Adrenal gland (tissue), 12 donors: ENCODE measurements around the gene DNAJC15. TPM values are rescaled to one million over a fixed set of nuclear protein-coding genes. Genes with fewer than 3 reads are reported as not detected.

Experiments
- DNase-seq, 7 donors: peaks; one replicate each; pipeline ENCODE4 v3.0.0-alpha.2; 2019 to 2020
- H3K27ac ChIP-seq, 5 donors: fragments of 200-600 bp; sonication (generic) in 4 of 5; 1 replicate in 3 of 5; 2 replicates in 2 of 5; pipeline versions ENCODE4 v1.5.1 to v1.8.0; 2016 to 2020; ENCODE audit warnings: mild to moderate bottlenecking in 1 of 5
- H3K27me3 ChIP-seq: fragments of 200-600 bp; 2 replicates; pipeline ENCODE4 v1.8.0; 2021
- H3K36me3 ChIP-seq, 2 donors: fragments of 200-600 bp; replicated peaks in 1 of 2; 1 replicate in 1 of 2; 2 replicates in 1 of 2; pipeline versions ENCODE4 v1.5.1 to v1.8.0; 2018 to 2022
- H3K4me1 ChIP-seq, 2 donors: fragments of 200-600 bp; replicated peaks in 1 of 2; 1 replicate in 1 of 2; 2 replicates in 1 of 2; pipeline versions ENCODE4 v1.5.1 to v1.8.0; 2018 to 2021
- H3K4me3 ChIP-seq, 4 donors: fragments of 200-600 bp; sonication (generic) in 3 of 4; one replicate each; pipeline ENCODE4 v1.5.1; 2016 to 2018
- H3K9me3 ChIP-seq, 3 donors: fragments of 200-600 bp; sonication (generic) in 1 of 3; replicated peaks in 1 of 3; 1 replicate in 2 of 3; 2 replicates in 1 of 3; pipeline versions ENCODE4 v1.5.1 to v1.8.0; 2016 to 2021
- CTCF ChIP-seq, 6 experiments: fragments of 450-650 bp in 4 of 6; fragments of 200-600 bp in 2 of 6; sonication (generic) in 1 of 6; IDR thresholded peaks; 1 replicate in 5 of 6; 2 replicates in 1 of 6; pipeline versions ENCODE4 v1.5.1 to v1.8.0; 2016 to 2021; ENCODE audit warnings: antibody characterized with exemption in 6 of 6, mild to moderate bottlenecking in 2 of 6, moderate library complexity in 1 of 6
- POLR2A ChIP-seq, 2 donors: fragments of 450-650 bp; IDR thresholded peaks; one replicate each; pipeline ENCODE4 v1.6.1; 2017; ENCODE audit warnings: antibody characterized with exemption in 2 of 2, mild to moderate bottlenecking in 2 of 2, moderate library complexity in 1 of 2
- WGBS, 4 donors: extraction: QIAGEN DNeasy Blood & Tissue Kit in 2 of 4; methylation state at CpG; one replicate each; pipeline versions ENCODE4 v1.1.5 to v1.1.7; 2013 to 2017; 5-methylcytosine and 5-hydroxymethylcytosine counted together
- intact Hi-C, 2 donors: fragments of 100-400 bp; cut with DNase I; formaldehyde crosslinking; loops; one replicate each; pipeline versions ENCODE4 v1.14.1 to v1.15.0; 2022 to 2023
- polyA plus RNA-seq, 3 donors: library from polyadenylated mRNA; stranded (reverse); fragments of 200-250 nt in 2 of 3; fragments of 350-450 nt in 1 of 3; fragmentation: Illumina TruSeq in 1 of 3; extraction: RNeasy Lipid Tissue Mini Kit (QIAGEN cat#74804) in 1 of 3; gene quantifications; one replicate each; pipeline ENCODE4 v1.2.3, GENCODE V29; 2013 to 2014
- total RNA-seq, 9 donors: library from RNA; depleted of rRNA in 4 of 9; stranded (reverse); fragments of >200 nt in 4 of 9; fragments of 120-200 nt in 1 of 9; fragmentation: NEBNext Ultra II Directional in 1 of 9; extraction: Animal tissue kit (Norgen Biotek cat#: 25700) in 1 of 9; gene quantifications; one replicate each; pipeline versions ENCODE4 v1.1.0 to v1.2.4, GENCODE V29; 2013 to 2023
- donor health status: healthy with polysubstance abuse.
- donor health status: Bipolar disorder and iron deficiency.
- donor health status: DM: yes; HTN: yes; CAD: no.
- donor health status: DM: no; HTN: no; CAD: no.
- donor health status: DM: no; HTN: no; CAD: no.
- donor health status: DM: yes; HTN: yes; CAD: no.

DNAJC15 gene
- total and polyA plus RNA-seq, 12 donors, result 10.0 to 33.5 (median 17.5) TPM

GRCh38 chr13:43119206-43119605 lies 95.8 kb downstream of the DNAJC15 start:
- intact Hi-C loops, result no loop called here
- H3K4me3 ChIP-seq, result no peak overlapping the region
- H3K27me3 ChIP-seq, result no peaks in the 10 kb centered on the region
- no peak overlapping the region for H3K27ac ChIP-seq
- TF ChIP-seq CTCF (IDR thresholded peaks at IDR 0.05) (no peak), POLR2A (IDR thresholded peaks at IDR 0.05) (no peak)
- no peaks in the 10 kb centered on the region for H3K36me3 ChIP-seq
- no peak for DNase-seq
- H3K4me1 ChIP-seq, result no peaks in the 10 kb centered on the region
- 75 to 92% (median 88%) methylated on average over 4 to 6 of the region's 6 CpGs for WGBS, 4 donors
- no peaks in the 10 kb centered on the region for H3K9me3 ChIP-seq

- TF ChIP-seq CTCF (IDR thresholded peaks at IDR 0.05), result no peak
- TF ChIP-seq POLR2A (IDR thresholded peaks at IDR 0.05), result no peak
- Histone ChIP-seq H3K4me3 (no peak overlapping the region), H3K4me1 (no peaks in the 10 kb centered on the region), H3K36me3 (no peaks in the 10 kb centered on the region), H3K9me3 (no peaks in the 10 kb centered on the region), H3K27me3 (no peaks in the 10 kb centered on the region), H3K27ac (no peak overlapping the region)
- 64 to 92% (median 74%) methylated on average over 4 to 6 of the region's 6 CpGs for WGBS, 4 donors
- DNase-seq, result no peak
- intact Hi-C loops, result no loop called here
Measured at GRCh38 chr13:43122791-43123190, 99.4 kb downstream of the DNAJC15 start.

DNA sequence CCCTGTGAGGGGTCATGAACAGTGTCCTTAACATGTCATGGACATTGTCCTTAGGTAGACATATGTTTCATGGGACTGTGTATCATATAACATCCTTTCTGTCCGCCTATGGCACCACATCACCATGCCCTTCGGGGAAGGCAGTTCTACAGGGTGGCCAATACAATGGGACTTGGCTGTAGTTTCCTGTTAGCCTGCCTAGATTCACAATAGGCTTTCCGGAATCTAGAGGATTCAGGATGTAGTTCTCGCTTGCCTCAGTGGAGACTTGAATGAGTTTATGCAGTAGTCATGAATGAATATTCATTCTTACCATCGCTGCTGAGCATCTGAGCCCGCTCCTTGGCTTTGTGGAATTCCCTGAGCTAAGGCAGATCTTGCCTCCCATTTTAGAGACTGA lies 100.5 kb downstream of the DNAJC15 start:
- DNase-seq, result no peak
- intact Hi-C loops, result no loop called here
- WGBS, 4 donors, result 89 to 99% (median 95%) methylated on average over 6 of the region's 6 CpGs
- H3K4me1 ChIP-seq, result no peaks in the 10 kb centered on the region
- no peaks in the 10 kb centered on the region for H3K9me3 ChIP-seq
- H3K36me3 ChIP-seq, result no peaks in the 10 kb centered on the region
- no peaks in the 10 kb centered on the region for H3K27me3 ChIP-seq
- no peak for TF ChIP-seq CTCF (IDR thresholded peaks at IDR 0.05)
- no peak for TF ChIP-seq POLR2A (IDR thresholded peaks at IDR 0.05)
- H3K4me3 ChIP-seq, result no peak overlapping the region
- no peak overlapping the region for H3K27ac ChIP-seq

GRCh38 chr13:43124490-43124889 lies 101.1 kb downstream of the DNAJC15 start:
- H3K27me3 ChIP-seq, result no peaks in the 10 kb centered on the region
- no peak overlapping the region for H3K27ac ChIP-seq
- TF ChIP-seq POLR2A (IDR thresholded peaks at IDR 0.05) (no peak), CTCF (IDR thresholded peaks at IDR 0.05) (no peak)
- H3K4me3 ChIP-seq, result no peak overlapping the region
- H3K36me3 ChIP-seq, result no peaks in the 10 kb centered on the region
- no peaks in the 10 kb centered on the region for H3K4me1 ChIP-seq
- H3K9me3 ChIP-seq, result no peaks in the 10 kb centered on the region
- 81 to 98% (median 88%) methylated on average over 8 of the region's 8 CpGs for WGBS, 4 donors
- DNase-seq, result no peak
- intact Hi-C loops, result no loop called here
